HCT116 (cell line): ENCODE measurements around the gene ARPC1A. TPM values are rescaled to one million over a fixed set of nuclear protein-coding genes. Genes with fewer than 3 reads are reported as not detected.

Experiments used
- ATAC-seq: fragments of 200-7000 bp; cut with Tn5 transposase; 2 replicates; pipeline ENCODE4 v1.9.1; 2020; ENCODE audit warnings: mild to moderate bottlenecking, moderate library complexity
- BruUV-seq: library from RNA; stranded (reverse); fragments of 400-500 nt; replicated peaks from 2 replicates; lab custom pipeline; 2021; lab: Mats Ljungman, UMichigan
- CTCF ChIA-PET: fragments of 300-600 bp; sonication (Branson Sonifier 250); formaldehyde crosslinking; loops from one replicate; lab custom pipeline; 2021; ENCODE audit warnings: antibody characterized with exemption; lab: Charles Lee
- POLR2A ChIA-PET: fragments of 300-600, 350-600 bp; sonication (Branson Sonifier 250); formaldehyde crosslinking; loops from one replicate; lab custom pipeline; 2021; ENCODE audit warnings: antibody characterized with exemption; lab: Charles Lee
- RAD21 ChIA-PET, 2 experiments: fragments of 300-600 bp; sonication (Branson Sonifier 250); formaldehyde crosslinking; loops; one replicate each; lab custom pipeline; 2023; ENCODE audit warnings: low total read pairs in 2 of 2; ENCODE audit not compliant: uncharacterized antibody in 2 of 2, unreplicated experiment in 2 of 2, low non-redundant PET in 1 of 2; lab: Charles Lee
- DNase-seq: peaks from one replicate; pipeline ENCODE4 v3.0.0-alpha.2; 2010; ENCODE audit warnings: low read depth, low spot score
- H2AFZ ChIP-seq: fragments of 200-600 bp; shearing (Covaris generic), sonication (generic); 2 replicates; pipeline ENCODE4 v1.6.1; 2017; ENCODE audit warnings: low read depth, mixed run types, mixed read lengths, antibody characterized with exemption, low read length; ENCODE audit not compliant: poor library complexity, severe bottlenecking
- H3K27ac ChIP-seq: 2 replicates; pipeline ENCODE4 v1.5.1; 2012; ENCODE audit warnings: low read depth, low read length
- H3K27me3 ChIP-seq: fragments of 200-600 bp; sonication (generic); 2 replicates; pipeline ENCODE4 v1.6.1; 2016; ENCODE audit warnings: mixed run types, low read length, mixed read lengths; ENCODE audit not compliant: insufficient read depth
- H3K36me3 ChIP-seq, 2 experiments: fragments of 200-500 bp in 1 of 2; fragments of 200-600 bp in 1 of 2; sonication (Bioruptor generic) in 1 of 2; sonication (generic) in 1 of 2; 2 replicates each; pipeline versions ENCODE4 v1.5.1 to v1.6.1; 2014 to 2016; ENCODE audit warnings: low read length in 2 of 2, inconsistent platforms in 1 of 2, mixed read lengths in 1 of 2, mixed run types in 1 of 2; ENCODE audit not compliant: insufficient read depth in 2 of 2, control insufficient read depth in 1 of 2
- H3K4me1 ChIP-seq, 2 experiments: fragments of 200-600 bp in 1 of 2; sonication (generic) in 1 of 2; 2 replicates each; pipeline versions ENCODE4 v1.5.1 to v1.6.1; 2012 to 2017; ENCODE audit warnings: low read length in 2 of 2, inconsistent platforms in 1 of 2, mild to moderate bottlenecking in 1 of 2, mixed read lengths in 1 of 2, mixed run types in 1 of 2, moderate library complexity in 1 of 2; ENCODE audit not compliant: insufficient read depth in 2 of 2, control insufficient read depth in 1 of 2
- H3K4me2 ChIP-seq: fragments of 200-600 bp; sonication (generic); 2 replicates; pipeline ENCODE4 v1.6.1; 2017; ENCODE audit warnings: mixed run types, low read length, mixed read lengths
- H3K4me3 ChIP-seq, 2 experiments: fragments of 200-600 bp in 1 of 2; sonication (generic) in 1 of 2; replicated peaks in 1 of 2; 2 replicates each; pipeline ENCODE4 v1.5.1; 2011 to 2016; ENCODE audit warnings: low read length in 2 of 2, control low read depth in 1 of 2, low read depth in 1 of 2, mild to moderate bottlenecking in 1 of 2, mixed read lengths in 1 of 2, mixed run types in 1 of 2
- H3K79me2 ChIP-seq: fragments of 200-600 bp; sonication (generic); 2 replicates; pipeline ENCODE4 v1.6.1; 2017; ENCODE audit warnings: mild to moderate bottlenecking, mixed run types, low read length, moderate library complexity, mixed read lengths; ENCODE audit not compliant: insufficient read depth
- H3K9ac ChIP-seq: fragments of 200-600 bp; sonication (generic); 2 replicates; pipeline ENCODE4 v1.6.1; 2016; ENCODE audit warnings: low read length, mixed read lengths
- H3K9me2 ChIP-seq: fragments of 200-600 bp; sonication (generic), shearing (Covaris generic); 2 replicates; pipeline ENCODE4 v1.6.1; 2017; ENCODE audit warnings: mixed run types, mild to moderate bottlenecking, moderate library complexity; ENCODE audit not compliant: insufficient read depth
- H3K9me3 ChIP-seq, 2 experiments: fragments of 200-500 bp in 1 of 2; fragments of 200-600 bp in 1 of 2; sonication (Bioruptor generic) in 1 of 2; sonication (generic) in 1 of 2; 2 replicates each; pipeline ENCODE4 v1.6.1; 2014 to 2017; ENCODE audit warnings: low read length in 2 of 2, mixed read lengths in 2 of 2, inconsistent platforms in 1 of 2, low read depth in 1 of 2, mild to moderate bottlenecking in 1 of 2, mixed run types in 1 of 2, moderate library complexity in 1 of 2; ENCODE audit not compliant: control insufficient read depth in 1 of 2, insufficient read depth in 1 of 2
- H4K20me1 ChIP-seq: fragments of 200-600 bp; sonication (generic), shearing (Covaris generic); 2 replicates; pipeline ENCODE4 v1.6.1; 2017; ENCODE audit warnings: mixed run types, mild to moderate bottlenecking, moderate library complexity; ENCODE audit not compliant: insufficient read depth
- ATF3 ChIP-seq: IDR thresholded peaks from 2 replicates; pipeline ENCODE4 v1.6.1; 2012
- ELF1 ChIP-seq: IDR thresholded peaks from 2 replicates; pipeline ENCODE4 v1.6.1; 2012; ENCODE audit warnings: low read depth, borderline replicate concordance
- EZH2 ChIP-seq: fragments of 200-600 bp; sonication (generic); IDR thresholded peaks from 2 replicates; pipeline ENCODE4 v1.6.1; 2017; ENCODE audit warnings: antibody characterized with exemption, mixed run types
- EZH2phosphoT487 ChIP-seq: fragments of 200-600 bp; IDR thresholded peaks from 2 replicates; pipeline ENCODE4 v1.6.1; 2018; ENCODE audit warnings: antibody characterized with exemption, borderline replicate concordance
- POLR2AphosphoS5 ChIP-seq: IDR thresholded peaks from 2 replicates; pipeline ENCODE4 v1.6.1; 2011; ENCODE audit warnings: mild to moderate bottlenecking, low read depth, low read length, moderate library complexity
- intact Hi-C: fragments of 100-400 bp; cut with micrococcal nuclease; formaldehyde crosslinking; loops from 2 replicates; pipeline ENCODE4 v1.10.0; 2022
- total RNA-seq: library from RNA; stranded (reverse); gene quantifications from one replicate; pipeline ENCODE4 v1.2.1, GENCODE V29; 2021; ENCODE audit not compliant: unreplicated experiment

ARPC1A gene
- total RNA-seq, 1 experiment from 2014 or later, result 250 TPM

- Histone ChIP-seq H3K4me1 (peaks cover 18 to 35% of the 10 kb centered on the region in 2 experiments), H4K20me1 (no peaks in the 10 kb centered on the region), H3K9ac (peak overlapping the region; percentile 97), H3K4me3 (peak overlapping the region; percentile 73 to 99), H3K9me2 (no peaks in the 10 kb centered on the region), H3K79me2 (peaks cover 48% of the 10 kb centered on the region), H3K27me3 (no peaks in the 10 kb centered on the region), H3K9me3 (no peaks in the 10 kb centered on the region), H3K27ac (peak overlapping the region; percentile 84), H2AFZ (no peak overlapping the region), H3K36me3 (no peaks in the 10 kb centered on the region), H3K4me2 (peak overlapping the region; percentile 83)
- ChIA-PET RAD21 (no interaction called here), POLR2A (no interaction called here), CTCF (interaction anchor here (0.6 kb wide), 1 partner anchor 11 kb away, joined by 5 read pairs; no protein-coding TSS in a partner anchor)
- DNase-seq, result no peak
- intact Hi-C loops, result no loop called here
- TF ChIP-seq EZH2 (no peak), ELF1 (no peak), POLR2AphosphoS5 (no peak), EZH2phosphoT487 (no peak)
- peak; percentile 6 for ATAC-seq
- TSS peak; percentile 86 for BruUV-seq
Measured at GRCh38 chr7:99325001-99325493, 651 bp upstream of the ARPC1A start.

- no TSS peak for BruUV-seq
- peak overlapping the region; percentile 83 for H3K4me2 ChIP-seq
- ChIA-PET POLR2A (no interaction called here), CTCF (no interaction called here), RAD21 (no interaction called here)
- DNase-seq, result no peak
- peak overlapping the region; percentile 97 for H3K9ac ChIP-seq
- H3K36me3 ChIP-seq, result no peaks in the 10 kb centered on the region
- peaks cover 23 to 48% of the 10 kb centered on the region in 2 experiments for H3K4me1 ChIP-seq
- peaks cover 62% of the 10 kb centered on the region for H3K79me2 ChIP-seq
- intact Hi-C loops, result no loop called here
- no peak overlapping the region for H2AFZ ChIP-seq
- peak overlapping the region; percentile 84 for H3K27ac ChIP-seq
- H3K9me3 ChIP-seq, result no peaks in the 10 kb centered on the region
- peak overlapping the region; percentile 73 to 99 for H3K4me3 ChIP-seq
- H3K9me2 ChIP-seq, result no peaks in the 10 kb centered on the region
- TF ChIP-seq ATF3, result no peak
- H3K27me3 ChIP-seq, result no peaks in the 10 kb centered on the region
- no peak for ATAC-seq
- no peaks in the 10 kb centered on the region for H4K20me1 ChIP-seq
Measured at GRCh38 chr7:99326408-99326782, 697 bp downstream of the ARPC1A start.
